Activated naive CD8-positive, alpha-beta T cell treated with anti-CD3 and anti-CD28 coated beads, Interleukin-2, amount 50 U/mL, for 24 hours (primary cell): ENCODE data around the gene CYB561D1.
A peak's percentile ranks its signal among the peaks of the same experiment; 100 is the strongest.

ENCODE experiments used
- ATAC-seq: fragments of 150-1000 bp; cut with Tn5 transposase; one replicate; pipeline ENCODE4 v1.10.0; 2021
- DNase-seq: peaks from one replicate; pipeline ENCODE4 v3.0.0; 2021
- H3K27ac Mint-ChIP-seq: one replicate; pipeline ENCODE4 v1.8.0; 2021; ENCODE audit warnings: mild to moderate bottlenecking, mixed read lengths
- H3K27me3 Mint-ChIP-seq: one replicate; pipeline ENCODE4 v1.8.0; 2021; ENCODE audit warnings: mixed read lengths
- H3K36me3 Mint-ChIP-seq: one replicate; pipeline ENCODE4 v1.8.0; 2021; ENCODE audit warnings: low read depth, mixed read lengths
- H3K4me1 Mint-ChIP-seq: one replicate; pipeline ENCODE4 v1.8.0; 2021; ENCODE audit warnings: mixed read lengths
- H3K4me3 Mint-ChIP-seq: one replicate; pipeline ENCODE4 v1.8.0; 2021; ENCODE audit warnings: mild to moderate bottlenecking, moderate library complexity, mixed read lengths
- H3K9me3 Mint-ChIP-seq: one replicate; pipeline ENCODE4 v1.8.0; 2021; ENCODE audit warnings: mixed read lengths

CYB561D1 gene

GRCh38 chr1:109487261-109487660 lies 6.6 kb upstream of the CYB561D1 start:
- Mint-ChIP-seq H3K4me1 (peaks cover 27% of the 10 kb centered on the region), H3K36me3 (peaks cover 10% of the 10 kb centered on the region), H3K9me3 (no peaks in the 10 kb centered on the region), H3K4me3 (no peak overlapping the region), H3K27me3 (no peaks in the 10 kb centered on the region), H3K27ac (no peak overlapping the region)
- ATAC-seq, result no peak
- no peak for DNase-seq

- H3K27ac Mint-ChIP-seq, result no peak overlapping the region
- no peaks in the 10 kb centered on the region for H3K9me3 Mint-ChIP-seq
- H3K4me3 Mint-ChIP-seq, result no peak overlapping the region
Observed at GRCh38 chr1:109488201-109488600, 5.7 kb upstream of the CYB561D1 start.

GRCh38 chr1:109488696-109489095 lies 5.2 kb upstream of the CYB561D1 start:
- no peak overlapping the region for H3K27ac Mint-ChIP-seq

More at GRCh38 chr1:109488201-109488600, 5.7 kb upstream of the CYB561D1 start:
- H3K36me3 Mint-ChIP-seq, result peaks cover 10% of the 10 kb centered on the region
- peaks cover 18% of the 10 kb centered on the region for H3K4me1 Mint-ChIP-seq
- DNase-seq, result no peak
- H3K27me3 Mint-ChIP-seq, result no peaks in the 10 kb centered on the region
- ATAC-seq, result no peak

DNA sequence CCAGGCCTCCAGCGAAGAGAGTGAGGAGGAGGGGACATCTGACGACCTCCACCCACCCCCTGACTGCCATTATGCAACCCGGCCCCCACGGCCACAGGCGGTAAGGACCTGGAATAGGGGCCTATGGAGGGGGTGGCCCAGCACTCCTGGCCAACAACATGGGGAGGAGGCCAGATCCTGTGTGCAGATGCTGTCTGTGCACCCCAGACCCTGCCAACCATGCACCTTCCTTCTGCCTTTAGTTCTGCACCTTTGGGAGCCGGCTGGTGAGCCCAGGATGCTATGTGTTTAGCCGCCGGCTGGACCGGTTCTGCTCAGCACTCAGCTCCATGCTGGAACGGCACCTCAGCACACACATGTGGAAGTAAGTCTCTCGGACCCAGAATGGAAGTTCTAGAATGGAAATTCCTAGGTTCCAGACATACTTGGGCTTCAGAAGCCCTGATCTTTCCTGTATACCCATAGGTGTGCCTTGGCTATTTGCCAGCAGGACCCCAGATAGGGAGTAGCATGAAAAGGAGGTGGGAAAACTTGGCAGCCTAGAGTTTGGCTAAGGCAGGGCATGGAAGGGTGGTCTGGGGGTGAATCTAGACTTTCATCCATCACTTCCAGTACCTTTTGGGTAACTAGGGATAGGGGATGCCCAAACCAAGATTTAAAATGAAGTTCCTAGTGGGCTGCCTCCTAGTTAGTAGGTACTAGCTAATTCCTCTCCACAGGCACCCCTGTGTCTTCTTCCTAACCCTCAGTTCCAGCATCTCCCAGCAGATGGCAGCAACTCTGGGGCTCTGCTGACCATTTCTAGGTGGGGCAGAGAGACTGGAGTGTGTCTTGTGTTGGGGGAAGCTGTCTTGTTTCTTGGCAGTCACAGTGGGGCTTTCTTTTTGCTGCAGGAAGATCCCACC lies 3.6 kb upstream of the CYB561D1 start:
- Mint-ChIP-seq H3K4me3 (no peak overlapping the region), H3K27ac (no peak overlapping the region), H3K4me1 (peaks cover 18% of the 10 kb centered on the region), H3K36me3 (peaks cover 9% of the 10 kb centered on the region), H3K27me3 (no peaks in the 10 kb centered on the region), H3K9me3 (no peaks in the 10 kb centered on the region)
- DNase-seq (peak; percentile 75), ATAC-seq (no peak)

More at GRCh38 chr1:109488696-109489095, 5.2 kb upstream of the CYB561D1 start:
- no peaks in the 10 kb centered on the region for H3K9me3 Mint-ChIP-seq
- DNase-seq (no peak), ATAC-seq (no peak)
- peaks cover 14% of the 10 kb centered on the region for H3K4me1 Mint-ChIP-seq
- H3K36me3 Mint-ChIP-seq, result peaks cover 10% of the 10 kb centered on the region
- no peak overlapping the region for H3K4me3 Mint-ChIP-seq
- no peaks in the 10 kb centered on the region for H3K27me3 Mint-ChIP-seq

DNA sequence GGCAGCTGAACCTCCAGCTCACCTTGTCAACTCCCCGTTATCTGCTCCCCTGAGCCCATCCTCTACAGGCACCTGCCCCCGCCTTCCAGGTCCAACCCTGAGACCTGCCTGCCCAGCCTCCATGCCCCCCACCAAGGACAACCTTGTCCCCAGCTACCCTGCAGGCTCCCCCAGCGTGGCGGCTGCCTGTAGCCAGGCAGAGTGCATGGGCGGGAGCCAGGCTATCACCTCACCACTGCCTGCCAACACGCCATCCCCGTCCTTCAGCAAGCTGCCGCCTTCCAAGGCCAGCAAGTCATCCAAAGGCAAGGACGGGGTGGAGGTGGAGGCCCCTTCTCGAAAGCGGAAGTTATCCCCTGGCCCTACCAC lies 3.0 kb upstream of the CYB561D1 start:
- H3K36me3 Mint-ChIP-seq, result peaks cover 9% of the 10 kb centered on the region
- no peaks in the 10 kb centered on the region for H3K27me3 Mint-ChIP-seq
- ATAC-seq (no peak), DNase-seq (no peak)
- no peaks in the 10 kb centered on the region for H3K9me3 Mint-ChIP-seq
- no peak overlapping the region for H3K27ac Mint-ChIP-seq
- H3K4me3 Mint-ChIP-seq, result no peak overlapping the region
- peaks cover 21% of the 10 kb centered on the region for H3K4me1 Mint-ChIP-seq

GRCh38 chr1:109491372-109491771 lies 2.5 kb upstream of the CYB561D1 start:
- ATAC-seq (no peak), DNase-seq (no peak)
- peaks cover 12% of the 10 kb centered on the region for H3K36me3 Mint-ChIP-seq
- H3K27me3 Mint-ChIP-seq, result no peaks in the 10 kb centered on the region
- no peak overlapping the region for H3K4me3 Mint-ChIP-seq
- H3K4me1 Mint-ChIP-seq, result peaks cover 25% of the 10 kb centered on the region
- H3K27ac Mint-ChIP-seq, result no peak overlapping the region
- H3K9me3 Mint-ChIP-seq, result no peaks in the 10 kb centered on the region

DNA sequence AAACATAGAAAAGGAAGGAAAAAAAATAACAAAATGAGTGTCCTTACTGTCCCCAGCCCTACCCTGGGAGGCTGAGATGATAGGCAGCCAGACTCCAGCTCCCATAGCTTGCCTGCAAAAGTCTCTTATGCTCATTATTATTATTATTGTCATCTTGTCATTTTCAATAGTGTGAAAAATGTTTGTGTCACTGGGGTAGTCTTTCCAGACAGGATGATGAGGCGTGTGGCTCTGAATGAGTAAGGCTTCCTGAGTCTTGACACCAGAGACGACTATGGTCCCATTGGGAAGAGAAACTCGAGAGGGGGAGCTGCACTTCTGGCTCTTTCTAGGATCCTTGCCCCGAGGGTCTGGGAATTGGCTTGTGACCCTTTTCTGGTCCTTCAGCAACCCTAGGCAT lies 1.1 kb upstream of the CYB561D1 start:
- no peak overlapping the region for H3K27ac Mint-ChIP-seq
- no peaks in the 10 kb centered on the region for H3K27me3 Mint-ChIP-seq
- H3K4me3 Mint-ChIP-seq, result no peak overlapping the region
- DNase-seq (peak; percentile 1), ATAC-seq (no peak)
- H3K36me3 Mint-ChIP-seq, result peaks cover 12% of the 10 kb centered on the region
- no peaks in the 10 kb centered on the region for H3K9me3 Mint-ChIP-seq
- peaks cover 32% of the 10 kb centered on the region for H3K4me1 Mint-ChIP-seq

DNA sequence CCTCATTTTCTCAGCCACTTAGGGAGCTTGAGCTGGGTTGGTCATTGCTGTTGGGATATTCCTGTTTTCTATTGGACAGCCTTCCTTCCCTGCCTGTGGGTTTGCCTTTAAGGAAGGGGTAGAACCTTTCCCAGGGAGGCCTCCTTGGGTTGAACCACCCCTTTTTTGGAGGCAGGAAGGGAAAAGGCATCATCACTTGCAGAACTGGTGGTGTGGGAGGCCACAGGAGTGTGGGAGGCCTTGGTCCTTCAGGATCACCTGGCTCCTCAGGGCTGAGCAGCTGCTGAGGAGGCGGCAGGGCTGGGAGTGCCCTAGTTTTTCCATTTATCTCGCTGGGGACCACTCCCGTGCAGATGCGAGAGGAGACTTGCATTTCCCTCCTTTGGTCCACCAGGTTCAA lies 667 bp upstream of the CYB561D1 start:
- H3K4me3 Mint-ChIP-seq, result peak overlapping the region; percentile 95
- H3K9me3 Mint-ChIP-seq, result no peaks in the 10 kb centered on the region
- no peak for ATAC-seq
- H3K36me3 Mint-ChIP-seq, result peaks cover 8% of the 10 kb centered on the region
- H3K27me3 Mint-ChIP-seq, result no peaks in the 10 kb centered on the region
- DNase-seq, result peak; percentile 1
- H3K4me1 Mint-ChIP-seq, result peaks cover 36% of the 10 kb centered on the region
- no peak overlapping the region for H3K27ac Mint-ChIP-seq

DNA sequence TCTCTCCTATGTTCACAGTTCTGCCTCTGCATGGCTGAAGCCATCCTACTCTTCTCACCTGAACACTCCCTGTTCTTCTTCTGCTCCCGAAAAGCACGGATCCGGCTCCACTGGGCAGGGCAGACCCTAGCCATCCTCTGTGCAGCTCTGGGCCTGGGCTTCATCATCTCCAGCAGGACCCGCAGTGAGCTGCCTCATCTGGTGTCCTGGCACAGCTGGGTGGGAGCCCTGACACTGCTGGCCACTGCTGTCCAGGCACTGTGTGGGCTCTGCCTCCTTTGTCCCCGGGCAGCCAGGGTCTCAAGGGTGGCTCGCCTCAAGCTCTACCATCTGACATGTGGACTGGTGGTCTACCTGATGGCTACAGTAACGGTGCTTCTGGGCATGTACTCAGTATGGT lies 1.8 kb downstream of the CYB561D1 start:
- no peaks in the 10 kb centered on the region for H3K27me3 Mint-ChIP-seq
- DNase-seq (no peak), ATAC-seq (no peak)
- no peak overlapping the region for H3K27ac Mint-ChIP-seq
- H3K36me3 Mint-ChIP-seq, result peaks cover 10% of the 10 kb centered on the region
- peak overlapping the region; percentile 95 for H3K4me3 Mint-ChIP-seq
- H3K9me3 Mint-ChIP-seq, result no peaks in the 10 kb centered on the region
- peaks cover 59% of the 10 kb centered on the region for H3K4me1 Mint-ChIP-seq

DNA sequence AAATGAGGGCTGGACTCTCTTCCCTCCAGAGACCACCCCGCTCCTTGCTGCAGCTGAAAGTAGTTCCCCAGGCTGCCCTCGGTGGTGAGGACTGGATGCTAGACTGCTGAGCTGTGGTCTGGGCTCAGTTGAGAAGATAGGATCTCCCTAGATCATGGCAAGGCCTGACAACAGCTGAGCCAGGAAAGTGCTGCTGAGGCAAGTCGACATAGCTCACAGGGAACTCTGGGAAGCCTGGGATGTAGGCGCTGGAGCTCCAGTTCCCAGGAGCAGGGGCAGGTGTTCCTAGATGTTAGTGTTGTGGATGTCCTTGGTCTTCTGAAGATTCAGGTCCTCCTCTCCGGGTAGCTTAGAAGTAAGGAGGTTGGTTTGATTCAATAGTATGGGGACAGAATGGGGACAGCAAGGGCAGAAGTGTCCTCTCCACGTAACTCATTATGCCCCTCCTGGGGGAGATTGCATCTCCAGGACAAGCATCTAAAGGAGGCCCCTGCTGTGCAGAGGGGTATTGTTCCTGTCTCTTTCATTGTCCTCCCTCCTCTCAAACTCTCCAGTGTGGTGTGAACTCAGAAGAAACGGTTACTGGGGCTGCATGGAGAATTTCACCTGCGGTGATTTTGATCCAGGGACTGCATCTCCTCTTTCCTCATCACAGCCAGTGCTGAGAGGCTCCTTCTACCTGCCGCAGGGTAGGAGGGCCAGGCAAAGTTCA lies 3.7 kb downstream of the CYB561D1 start:
- no peak for DNase-seq
- no peak overlapping the region for H3K4me3 Mint-ChIP-seq
- peaks cover 10% of the 10 kb centered on the region for H3K36me3 Mint-ChIP-seq
- H3K27me3 Mint-ChIP-seq, result no peaks in the 10 kb centered on the region
- no peaks in the 10 kb centered on the region for H3K9me3 Mint-ChIP-seq
- H3K4me1 Mint-ChIP-seq, result peaks cover 78% of the 10 kb centered on the region
- no peak for ATAC-seq
- no peak overlapping the region for H3K27ac Mint-ChIP-seq

DNA sequence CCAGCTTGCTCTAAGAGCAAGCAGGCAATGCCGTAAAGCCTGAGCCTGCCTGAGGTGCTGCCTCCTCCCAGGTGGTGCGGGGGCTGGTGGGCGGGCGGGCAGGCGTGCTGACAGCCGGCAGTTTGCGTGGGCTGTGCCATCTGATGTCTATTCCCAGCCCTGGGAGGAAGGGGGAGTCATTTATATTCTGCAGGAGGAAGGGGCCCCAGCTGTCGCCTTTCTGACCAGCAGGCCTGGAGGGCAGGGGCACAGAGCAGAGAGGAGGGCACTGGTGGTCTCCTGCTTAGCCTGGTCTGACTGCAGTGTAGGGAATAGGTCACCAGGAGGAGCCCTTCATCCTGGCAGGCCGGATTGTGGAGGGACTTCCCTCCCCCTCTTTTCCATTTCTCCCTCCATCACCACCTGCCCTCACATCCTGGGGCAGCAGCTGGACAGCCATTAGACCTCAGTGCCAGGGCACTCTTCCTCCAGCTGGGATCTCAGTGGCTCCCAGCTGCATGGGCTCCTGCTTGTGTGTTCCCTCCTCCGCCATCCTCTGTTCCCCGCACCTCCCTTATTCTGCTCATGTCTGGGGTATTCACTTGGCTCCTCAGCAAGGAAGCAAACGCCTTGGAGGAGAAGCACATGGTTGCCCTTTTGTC lies 4.4 kb downstream of the CYB561D1 start:
- ATAC-seq (no peak), DNase-seq (peak; percentile 52)
- peaks cover 10% of the 10 kb centered on the region for H3K36me3 Mint-ChIP-seq
- H3K4me1 Mint-ChIP-seq, result peaks cover 84% of the 10 kb centered on the region
- no peak overlapping the region for H3K27ac Mint-ChIP-seq
- H3K9me3 Mint-ChIP-seq, result no peaks in the 10 kb centered on the region
- no peak overlapping the region for H3K4me3 Mint-ChIP-seq
- no peaks in the 10 kb centered on the region for H3K27me3 Mint-ChIP-seq

GRCh38 chr1:109499081-109499480 lies 5.2 kb downstream of the CYB561D1 start:
- H3K4me1 Mint-ChIP-seq, result peaks cover 89% of the 10 kb centered on the region
- no peak for ATAC-seq
- H3K9me3 Mint-ChIP-seq, result no peaks in the 10 kb centered on the region
- H3K27me3 Mint-ChIP-seq, result no peaks in the 10 kb centered on the region
- DNase-seq, result no peak
- H3K36me3 Mint-ChIP-seq, result peaks cover 10% of the 10 kb centered on the region
- peak overlapping the region; percentile 47 for H3K27ac Mint-ChIP-seq
- H3K4me3 Mint-ChIP-seq, result no peak overlapping the region

DNA sequence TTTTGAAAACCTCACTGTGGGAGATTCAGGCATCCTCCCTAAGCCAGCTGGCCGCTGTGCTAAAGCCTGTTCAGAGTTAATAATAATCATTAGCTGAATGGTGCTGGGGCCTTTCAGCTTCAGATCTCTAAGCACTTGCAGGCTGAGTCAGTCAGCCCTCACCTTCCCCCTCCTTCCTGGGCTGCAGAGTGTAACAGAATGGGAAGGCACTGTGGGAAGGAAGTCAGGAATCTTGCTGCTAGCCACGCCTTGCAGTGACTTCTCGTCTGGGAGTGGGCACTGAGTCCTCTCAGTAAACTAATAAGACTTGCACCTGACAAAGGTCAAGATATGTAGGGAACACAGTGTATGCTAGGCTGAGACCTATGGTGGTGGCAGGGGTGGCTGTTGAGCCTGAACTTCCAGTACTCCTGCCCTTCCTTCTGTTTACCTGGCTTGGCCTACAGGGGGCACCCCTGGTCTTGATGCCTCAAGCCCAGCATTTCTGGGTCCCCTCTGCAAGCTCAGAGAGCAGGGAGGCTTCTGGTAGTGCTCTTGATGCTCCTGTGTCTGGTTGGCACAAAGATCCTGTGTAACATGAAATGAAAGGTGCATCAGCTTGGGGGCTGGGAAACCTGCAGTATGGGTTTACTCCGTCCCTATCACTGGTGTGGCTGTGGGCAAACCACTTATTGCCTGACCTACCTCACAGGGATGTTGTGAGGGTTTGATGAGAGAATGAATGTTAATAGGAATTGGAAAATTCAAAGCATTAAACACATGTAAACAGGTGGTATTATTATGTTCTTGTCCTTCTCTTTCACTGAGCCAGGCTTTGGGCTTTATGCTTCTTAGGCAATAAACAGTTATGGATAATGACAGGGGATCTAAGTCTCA lies 6.0 kb downstream of the CYB561D1 start:
- ATAC-seq (peak; percentile 48), DNase-seq (peak; percentile 64)
- Mint-ChIP-seq H3K36me3 (peaks cover 10% of the 10 kb centered on the region), H3K27ac (peak overlapping the region; percentile 46), H3K4me1 (peaks cover 90% of the 10 kb centered on the region), H3K27me3 (no peaks in the 10 kb centered on the region), H3K9me3 (no peaks in the 10 kb centered on the region), H3K4me3 (no peak overlapping the region)

DNA sequence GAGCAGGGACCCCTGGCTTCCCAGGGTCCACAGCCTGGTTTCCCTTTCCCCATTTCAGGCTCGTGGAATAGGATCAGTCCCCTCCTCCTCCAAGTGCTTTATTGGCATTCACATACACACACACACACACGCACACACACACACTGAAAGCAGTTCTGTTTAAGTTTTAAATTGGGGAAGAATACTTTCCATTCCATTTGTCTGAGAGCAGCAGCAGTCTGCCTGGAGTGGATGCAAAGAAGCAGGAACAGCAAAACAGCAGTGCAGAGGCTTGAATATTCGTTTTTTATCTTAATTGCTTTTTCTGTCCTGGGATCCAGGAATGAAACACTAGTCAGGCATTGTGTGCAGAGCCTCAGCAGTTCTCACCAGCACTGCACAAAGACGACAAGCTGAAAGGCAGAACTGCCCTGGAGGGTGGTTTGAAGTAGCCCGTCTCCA lies 7.1 kb downstream of the CYB561D1 start:
- ATAC-seq (no peak), DNase-seq (no peak)
- no peak overlapping the region for H3K4me3 Mint-ChIP-seq
- H3K27me3 Mint-ChIP-seq, result no peaks in the 10 kb centered on the region
- peaks cover 90% of the 10 kb centered on the region for H3K4me1 Mint-ChIP-seq
- H3K36me3 Mint-ChIP-seq, result peaks cover 6% of the 10 kb centered on the region
- H3K9me3 Mint-ChIP-seq, result no peaks in the 10 kb centered on the region
- H3K27ac Mint-ChIP-seq, result no peak overlapping the region
